Measurements from ENCODE around the gene VRTN.
"Not testable (repeated sequence)": the region's sequence is repeated elsewhere in the genome, so short reads cannot be mapped to it uniquely, and the experiment has no call there.

The VRTN gene

DNA sequence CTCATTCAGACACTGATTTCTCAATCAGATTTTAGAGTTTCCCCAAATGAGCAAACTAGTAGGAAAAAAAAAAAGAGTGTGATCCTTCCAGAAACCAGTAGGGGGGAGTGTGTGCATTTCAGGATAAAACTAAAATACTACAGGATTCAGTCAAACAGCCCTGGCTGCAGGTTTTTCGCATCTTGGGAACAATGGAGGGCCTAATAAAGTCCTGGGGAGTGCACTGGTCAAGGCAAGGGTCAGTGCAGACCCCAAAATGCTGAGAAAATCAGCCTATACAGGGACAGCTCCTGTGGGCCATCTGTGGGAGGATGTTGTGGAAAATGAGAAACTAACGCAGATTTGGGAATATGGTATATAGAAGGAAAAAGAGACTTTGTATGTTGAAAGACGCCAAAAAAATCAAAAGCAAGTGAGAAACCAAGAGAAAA lies 23.3 kb upstream of the VRTN start:
- H3K4me3 ChIP-seq (ENCODE audit: low read depth, low read length), result no peak overlapping the region
- DNase-seq (ENCODE audit: low read depth), result peak; percentile 45
- TF ChIP-seq MYC (IDR thresholded peaks at IDR 0.05; ENCODE audit: low read depth, low read length) (no peak), POLR2A (IDR thresholded peaks at IDR 0.05; ENCODE audit: extremely low read depth, insufficient read length) (no peak)
- TF ChIP-seq, protein P1, sequence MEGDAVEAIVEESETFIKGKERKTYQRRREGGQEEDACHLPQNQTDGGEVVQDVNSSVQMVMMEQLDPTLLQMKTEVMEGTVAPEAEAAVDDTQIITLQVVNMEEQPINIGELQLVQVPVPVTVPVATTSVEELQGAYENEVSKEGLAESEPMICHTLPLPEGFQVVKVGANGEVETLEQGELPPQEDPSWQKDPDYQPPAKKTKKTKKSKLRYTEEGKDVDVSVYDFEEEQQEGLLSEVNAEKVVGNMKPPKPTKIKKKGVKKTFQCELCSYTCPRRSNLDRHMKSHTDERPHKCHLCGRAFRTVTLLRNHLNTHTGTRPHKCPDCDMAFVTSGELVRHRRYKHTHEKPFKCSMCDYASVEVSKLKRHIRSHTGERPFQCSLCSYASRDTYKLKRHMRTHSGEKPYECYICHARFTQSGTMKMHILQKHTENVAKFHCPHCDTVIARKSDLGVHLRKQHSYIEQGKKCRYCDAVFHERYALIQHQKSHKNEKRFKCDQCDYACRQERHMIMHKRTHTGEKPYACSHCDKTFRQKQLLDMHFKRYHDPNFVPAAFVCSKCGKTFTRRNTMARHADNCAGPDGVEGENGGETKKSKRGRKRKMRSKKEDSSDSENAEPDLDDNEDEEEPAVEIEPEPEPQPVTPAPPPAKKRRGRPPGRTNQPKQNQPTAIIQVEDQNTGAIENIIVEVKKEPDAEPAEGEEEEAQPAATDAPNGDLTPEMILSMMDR (IDR thresholded peaks at IDR 0.05; ENCODE audit: low read depth, low read length), result peak; percentile 48
- TF ChIP-seq, protein P2, sequence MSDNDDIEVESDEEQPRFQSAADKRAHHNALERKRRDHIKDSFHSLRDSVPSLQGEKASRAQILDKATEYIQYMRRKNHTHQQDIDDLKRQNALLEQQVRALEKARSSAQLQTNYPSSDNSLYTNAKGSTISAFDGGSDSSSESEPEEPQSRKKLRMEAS (IDR thresholded peaks at IDR 0.05; ENCODE audit: low read depth, low read length), result no peak

DNA sequence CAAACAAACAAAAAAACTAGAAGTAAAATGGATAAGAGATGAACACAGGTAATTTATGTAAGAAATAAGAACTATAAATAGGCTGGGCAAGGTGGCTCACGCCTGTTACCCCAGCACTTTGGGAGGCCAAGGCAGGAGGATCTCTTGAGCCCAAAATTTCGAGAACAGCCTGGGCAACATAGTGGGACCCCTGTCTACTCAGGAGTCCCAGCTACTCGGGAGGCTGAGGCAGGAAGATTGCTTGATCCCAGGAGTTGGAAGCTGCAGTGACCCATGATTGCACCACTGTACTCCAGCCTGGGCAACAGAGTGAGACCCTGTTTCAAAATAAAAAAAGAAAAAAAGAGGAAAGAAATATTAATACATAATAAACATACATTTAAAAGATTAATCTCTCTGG lies 22.8 kb upstream of the VRTN start:
- no peak overlapping the region for H3K4me3 ChIP-seq (ENCODE audit: low read depth, low read length)
- DNase-seq (ENCODE audit: low read depth), result no peak
- TF ChIP-seq, protein P2 (IDR thresholded peaks at IDR 0.05; ENCODE audit: low read depth, low read length), result no peak
- TF ChIP-seq MYC (IDR thresholded peaks at IDR 0.05; ENCODE audit: low read depth, low read length) (no peak), POLR2A (IDR thresholded peaks at IDR 0.05; ENCODE audit: extremely low read depth, insufficient read length) (no peak)
- TF ChIP-seq, protein P1 (IDR thresholded peaks at IDR 0.05; ENCODE audit: low read depth, low read length), result no peak

DNA sequence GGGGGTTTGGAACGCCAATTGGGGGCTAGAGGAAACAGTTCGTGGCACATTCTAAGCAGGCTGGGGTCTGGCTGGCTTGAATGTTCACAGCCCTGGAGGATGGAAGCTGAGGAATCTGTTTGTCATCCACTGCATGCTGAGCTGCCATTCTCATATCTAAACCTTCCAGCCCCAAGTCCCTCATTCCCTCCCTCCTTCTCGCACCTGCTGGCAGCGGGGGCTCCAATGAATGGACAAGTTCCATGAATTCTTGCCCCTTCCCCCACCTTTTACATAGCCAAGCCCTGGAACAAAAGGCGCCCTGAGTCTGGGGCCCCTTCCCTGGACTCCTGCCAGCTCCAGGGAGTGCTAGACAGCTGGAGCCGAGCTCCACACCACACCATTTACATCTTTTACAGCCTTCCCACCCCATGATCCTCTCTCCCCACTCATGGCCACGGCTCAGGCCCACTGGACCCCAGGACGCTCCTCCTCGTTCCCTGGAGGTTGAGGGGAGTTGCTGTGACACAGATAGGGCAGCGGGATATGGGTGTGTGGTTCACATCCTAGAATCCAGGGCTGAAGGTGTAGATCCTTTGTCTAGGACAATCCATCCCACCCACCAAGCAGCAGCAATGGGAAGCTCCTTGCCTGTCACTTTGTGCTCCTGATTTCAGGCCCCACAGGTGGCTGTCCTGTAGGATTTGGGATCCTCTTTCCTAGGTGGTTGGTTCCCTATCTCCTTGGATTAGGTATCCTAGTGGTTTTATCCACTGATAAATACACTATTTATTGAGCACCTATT lies 21.7 kb upstream of the VRTN start:
- DNase-seq (ENCODE audit: low read depth), result no peak
- H3K4me3 ChIP-seq (ENCODE audit: low read depth, low read length), result no peak overlapping the region
- no peak for TF ChIP-seq MYC (IDR thresholded peaks at IDR 0.05; ENCODE audit: low read depth, low read length)
- TF ChIP-seq, protein P2 (IDR thresholded peaks at IDR 0.05; ENCODE audit: low read depth, low read length), result no peak
- TF ChIP-seq, protein P1 (IDR thresholded peaks at IDR 0.05; ENCODE audit: low read depth, low read length), result no peak
- TF ChIP-seq POLR2A (IDR thresholded peaks at IDR 0.05; ENCODE audit: extremely low read depth, insufficient read length), result no peak

DNA sequence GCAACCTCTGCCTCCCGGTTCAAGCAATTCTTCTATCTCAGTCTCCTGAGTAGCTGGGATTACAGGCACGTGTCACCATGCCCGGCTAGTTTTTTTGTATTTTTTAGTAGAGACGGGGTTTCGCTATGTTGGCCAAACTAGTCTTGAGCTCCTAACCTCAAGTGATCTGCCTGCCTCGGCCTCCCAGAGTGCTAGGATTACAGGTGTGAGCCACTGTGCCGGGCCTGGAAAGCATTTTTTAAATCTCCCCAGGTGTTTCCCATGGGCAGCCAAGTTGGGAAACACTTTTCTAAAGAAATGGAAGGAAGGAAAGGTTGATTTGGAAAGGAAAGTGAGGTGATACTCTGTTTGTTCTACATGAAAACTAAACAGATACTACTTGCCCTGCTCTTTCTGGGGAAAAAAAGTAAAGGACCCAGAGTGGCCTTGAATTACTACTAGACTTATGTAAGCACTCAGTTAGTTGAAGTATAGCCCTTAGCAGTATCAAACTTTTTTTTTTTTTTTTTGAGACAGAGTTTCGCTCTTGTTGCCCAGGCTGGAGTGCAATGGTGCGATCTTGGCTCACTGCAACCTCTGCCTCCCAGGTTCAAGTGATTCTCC lies 18.2 kb upstream of the VRTN start:
- DNase-seq (ENCODE audit: low read depth); H3K4me3 ChIP-seq (ENCODE audit: low read depth, low read length): not testable (repeated sequence)

DNA sequence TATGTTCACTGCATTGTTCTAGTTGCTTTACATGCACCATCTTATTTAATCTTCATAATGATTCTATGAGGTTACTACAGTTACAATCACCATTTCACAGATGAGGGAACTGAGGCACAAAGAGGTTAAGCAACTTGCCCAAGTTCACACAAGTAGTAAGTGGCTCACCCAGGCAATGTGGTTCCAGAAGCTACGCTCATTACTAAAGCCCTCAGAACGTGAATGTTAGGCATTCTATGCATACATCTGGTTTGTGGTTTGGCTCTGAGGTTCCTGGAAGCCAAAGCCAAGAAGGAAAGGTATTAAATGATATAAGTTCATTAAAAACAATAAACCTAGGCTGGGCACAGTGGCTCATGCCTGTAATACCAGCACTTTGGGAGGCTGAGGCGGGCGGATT lies 14.4 kb upstream of the VRTN start:
- TF ChIP-seq, protein P1 (IDR thresholded peaks at IDR 0.05; ENCODE audit: low read depth, low read length), result no peak
- TF ChIP-seq POLR2A (IDR thresholded peaks at IDR 0.05; ENCODE audit: extremely low read depth, insufficient read length) (no peak), MYC (IDR thresholded peaks at IDR 0.05; ENCODE audit: low read depth, low read length) (no peak)
- TF ChIP-seq, protein P2 (IDR thresholded peaks at IDR 0.05; ENCODE audit: low read depth, low read length), result no peak

DNA sequence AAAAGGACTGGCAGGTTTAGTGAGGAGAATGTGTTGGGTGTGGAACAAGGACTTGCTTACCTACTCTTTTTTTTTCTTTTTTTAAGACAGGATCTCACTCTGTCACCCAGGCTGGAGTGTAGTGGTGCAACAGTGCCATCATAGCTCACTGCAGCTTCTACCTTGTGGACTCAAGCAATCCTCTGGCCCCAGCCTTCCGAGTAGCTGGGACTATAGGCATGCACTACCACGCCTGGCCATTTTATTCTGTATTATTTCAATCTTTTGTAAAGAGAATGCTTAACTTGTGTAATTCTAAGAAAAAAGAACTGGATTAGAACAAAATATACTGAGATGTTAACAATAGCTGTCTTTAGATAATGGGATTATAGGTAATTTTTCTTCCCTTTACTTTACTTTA lies 1.9 kb upstream of the VRTN start:
- TF ChIP-seq MYC (IDR thresholded peaks at IDR 0.05; ENCODE audit: low read depth, low read length) (no peak), POLR2A (IDR thresholded peaks at IDR 0.05; ENCODE audit: extremely low read depth, insufficient read length) (no peak)
- TF ChIP-seq, protein P2 (IDR thresholded peaks at IDR 0.05; ENCODE audit: low read depth, low read length), result no peak
- TF ChIP-seq, protein P1 (IDR thresholded peaks at IDR 0.05; ENCODE audit: low read depth, low read length), result no peak
- DNase-seq (ENCODE audit: low read depth), result no peak
- H3K4me3 ChIP-seq (ENCODE audit: low read depth, low read length), result no peak overlapping the region

More for the DNA sequence above, 14.4 kb upstream of the VRTN start:
- no peak overlapping the region for H3K4me3 ChIP-seq (ENCODE audit: low read depth, low read length)
- no peak for DNase-seq (ENCODE audit: low read depth)
